ENCODE measurements around the gene MARK2.

DNA sequence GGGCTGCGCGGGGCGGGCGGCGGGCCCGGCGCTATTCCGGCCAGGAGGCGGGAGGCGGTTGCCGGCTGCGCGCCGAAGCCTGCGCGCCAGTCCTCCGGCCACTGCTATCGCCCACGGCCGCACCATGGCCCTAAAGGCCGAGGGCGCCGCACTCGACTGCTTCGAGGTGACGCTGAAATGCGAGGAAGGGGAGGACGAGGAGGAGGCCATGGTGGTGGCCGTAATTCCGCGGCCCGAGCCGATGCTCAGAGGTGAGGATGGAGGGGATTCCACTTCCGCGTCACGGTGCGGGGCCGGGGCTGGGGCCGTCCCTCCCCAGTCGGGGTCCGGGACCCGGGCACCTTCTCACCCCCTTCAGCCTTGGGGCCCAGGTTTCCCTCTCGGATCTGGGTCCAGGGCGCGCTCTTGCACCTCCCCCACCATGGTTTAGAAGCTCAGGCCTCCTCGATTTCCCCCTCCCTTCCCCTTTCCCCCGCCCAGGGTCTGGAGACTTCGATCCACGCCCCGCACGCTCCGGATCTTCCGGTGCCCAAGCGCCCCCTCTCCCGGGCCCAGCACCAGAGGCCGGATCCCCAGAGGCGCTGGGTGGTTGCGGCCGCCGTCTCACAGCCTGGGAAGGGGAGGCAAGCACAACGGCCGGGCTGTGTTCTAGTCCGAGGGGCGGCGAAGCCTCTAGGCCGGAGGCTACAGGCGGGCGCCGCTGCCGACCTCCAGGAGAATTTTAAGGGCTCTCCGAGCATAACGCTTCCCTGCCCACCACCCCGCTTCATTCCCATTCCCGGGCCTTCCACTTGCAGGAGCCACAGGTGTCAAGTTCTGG lies 25.1 kb upstream of the MARK2 start:
- TF ChIP-seq CTCF (IDR thresholded peaks at IDR 0.05) (no peak), EP300 (IDR thresholded peaks at IDR 0.05) (no peak)
